Eye (tissue), 1 donor: Measurements from ENCODE around the gene CXXC5.

Experiments used
- DNase-seq: peaks from one replicate; pipeline ENCODE4 v3.0.0-alpha.2; 2015

CXXC5 gene

DNA sequence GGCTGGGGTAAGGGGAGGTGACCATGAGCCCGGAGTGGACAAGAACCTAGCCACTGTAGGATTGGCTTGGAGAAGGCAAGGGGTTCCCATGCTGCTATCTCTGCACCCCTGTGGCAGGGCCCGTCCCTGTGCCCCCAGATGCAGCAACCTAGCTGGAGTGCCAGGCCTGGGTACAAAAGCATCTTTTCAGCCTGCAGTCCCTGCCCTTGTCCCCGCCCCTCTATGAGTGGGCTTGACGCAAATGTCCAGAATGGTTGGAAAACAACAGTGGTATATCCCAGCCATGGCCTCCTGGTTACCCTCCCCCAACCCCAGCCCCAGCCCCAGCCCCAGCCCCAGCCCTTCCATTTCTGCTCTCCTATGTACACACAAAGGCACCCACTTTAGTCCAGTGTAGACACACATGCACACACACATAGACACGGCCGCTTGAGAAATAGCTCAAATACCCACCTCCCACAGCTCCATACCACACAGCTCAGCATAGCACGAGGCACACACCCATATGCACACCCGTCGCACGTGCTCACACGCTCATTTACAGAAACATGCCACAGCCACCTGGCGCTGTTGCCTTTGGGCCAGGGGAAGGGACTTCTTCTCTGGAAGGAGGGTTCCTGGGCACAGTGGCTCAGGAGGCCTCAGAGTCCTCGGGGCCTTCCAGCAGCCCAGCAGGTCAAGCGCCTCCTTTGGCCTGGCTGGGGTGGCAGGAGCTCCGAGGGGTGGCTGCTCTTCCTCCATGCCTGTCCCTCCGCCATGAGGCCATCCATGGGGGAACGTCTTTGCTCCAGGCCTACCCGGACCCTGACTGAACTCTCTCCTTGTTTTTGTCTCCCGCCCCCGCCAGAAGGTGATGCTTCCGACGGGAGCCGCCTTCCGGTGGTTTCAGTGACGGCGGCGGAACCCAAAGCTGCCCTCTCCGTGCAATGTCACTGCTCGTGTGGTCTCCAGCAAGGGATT is 34.1 kb downstream of the CXXC5 start:
- DNase-seq, result no peak

DNA sequence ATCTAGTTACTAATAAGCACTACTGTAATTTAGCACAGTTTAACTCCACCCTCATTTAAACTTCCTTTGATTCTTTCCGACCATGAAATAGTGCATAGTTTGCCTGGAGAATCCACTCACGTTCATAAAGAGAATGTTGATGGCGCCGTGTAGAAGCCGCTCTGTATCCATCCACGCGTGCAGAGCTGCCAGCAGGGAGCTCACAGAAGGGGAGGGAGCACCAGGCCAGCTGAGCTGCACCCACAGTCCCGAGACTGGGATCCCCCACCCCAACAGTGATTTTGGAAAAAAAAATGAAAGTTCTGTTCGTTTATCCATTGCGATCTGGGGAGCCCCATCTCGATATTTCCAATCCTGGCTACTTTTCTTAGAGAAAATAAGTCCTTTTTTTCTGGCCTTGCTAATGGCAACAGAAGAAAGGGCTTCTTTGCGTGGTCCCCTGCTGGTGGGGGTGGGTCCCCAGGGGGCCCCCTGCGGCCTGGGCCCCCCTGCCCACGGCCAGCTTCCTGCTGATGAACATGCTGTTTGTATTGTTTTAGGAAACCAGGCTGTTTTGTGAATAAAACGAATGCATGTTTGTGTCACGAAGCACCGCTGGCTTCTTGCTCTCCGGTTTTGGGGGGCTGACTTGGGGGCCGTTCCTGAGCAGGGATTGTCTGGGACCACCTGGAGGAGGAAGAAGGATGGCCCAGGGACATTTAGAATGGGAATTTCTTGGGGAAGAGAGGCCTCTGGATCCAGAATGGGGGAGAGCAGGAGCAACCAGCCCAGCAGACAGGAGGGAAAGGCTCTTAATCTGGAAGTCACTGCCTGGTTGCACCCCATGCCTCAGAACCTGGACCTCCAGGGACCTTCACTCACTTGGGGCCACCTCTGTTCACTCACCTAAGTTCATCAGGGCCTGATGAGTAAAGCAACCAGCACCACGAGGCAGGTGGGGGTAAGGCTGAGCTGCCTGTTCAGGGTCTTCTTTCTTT is 35.4 kb downstream of the CXXC5 start:
- DNase-seq, result peak; percentile 20

GRCh38 chr5:139684350-139684880 is 36.3 kb downstream of the CXXC5 start:
- no peak for DNase-seq

- peak; percentile 23 for DNase-seq
These were observed 37.0 kb downstream of the CXXC5 start for GRCh38 chr5:139684881-139685749.

- DNase-seq, result peak; percentile 18
These were observed 37.7 kb downstream of the CXXC5 start for GRCh38 chr5:139685886-139686285.

GRCh38 chr5:139686356-139686705 is 38.2 kb downstream of the CXXC5 start:
- DNase-seq, result peak; percentile 18

GRCh38 chr5:139686706-139687441 is 38.7 kb downstream of the CXXC5 start:
- peak; percentile 50 for DNase-seq

GRCh38 chr5:139687656-139688055 is 39.5 kb downstream of the CXXC5 start:
- no peak for DNase-seq

GRCh38 chr5:139688088-139688702 is 40.0 kb downstream of the CXXC5 start:
- peak; percentile 29 for DNase-seq

GRCh38 chr5:139688751-139689372 is 40.7 kb downstream of the CXXC5 start:
- peak; percentile 48 for DNase-seq

- peak; percentile 68 for DNase-seq
These were observed 41.5 kb downstream of the CXXC5 start for GRCh38 chr5:139689631-139690063.

- DNase-seq, result peak; percentile 87
These were observed 42.1 kb downstream of the CXXC5 start for GRCh38 chr5:139690064-139690802.

DNA sequence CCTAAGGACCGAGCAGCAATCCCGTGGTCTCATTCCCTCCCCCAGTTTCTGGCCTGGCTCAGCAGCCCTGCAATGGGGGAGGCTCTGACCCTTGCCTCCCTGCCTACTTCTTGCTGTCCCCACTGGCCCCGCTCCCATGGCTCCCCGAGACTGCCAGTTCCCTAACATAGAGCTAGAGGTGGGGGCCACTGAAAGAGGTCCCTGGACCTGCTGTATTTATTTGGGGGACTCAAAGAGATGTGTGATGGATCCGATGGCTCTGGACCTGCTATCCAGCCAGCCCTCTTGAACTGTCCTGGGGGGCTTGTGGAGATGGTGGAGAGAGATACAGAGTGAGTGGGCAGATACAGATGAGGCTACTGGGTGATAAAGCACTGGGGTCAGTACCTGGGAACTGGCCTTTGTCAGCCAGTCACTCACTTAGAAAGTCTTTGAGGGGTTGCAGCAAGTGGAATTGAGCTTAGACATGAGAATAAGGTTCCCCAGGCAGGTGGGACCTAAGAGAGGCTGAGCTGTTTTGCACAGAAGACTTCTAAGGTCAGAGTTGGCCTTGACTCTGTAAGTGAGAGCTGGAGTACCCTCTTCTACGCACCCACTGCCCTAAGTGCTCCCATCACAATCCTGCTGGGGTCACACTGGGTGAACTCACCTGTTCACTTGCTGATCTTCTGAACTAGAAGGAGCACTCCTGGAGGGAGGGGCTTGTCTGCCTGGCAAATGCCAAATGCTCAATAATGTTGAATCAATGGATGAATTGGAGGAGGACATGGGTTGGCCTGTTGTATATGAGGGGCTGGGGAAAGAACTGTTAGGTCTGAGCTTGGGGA is 42.9 kb downstream of the CXXC5 start:
- DNase-seq, result peak; percentile 36

GRCh38 chr5:139692148-139692547 is 44.0 kb downstream of the CXXC5 start:
- DNase-seq, result no peak

DNA sequence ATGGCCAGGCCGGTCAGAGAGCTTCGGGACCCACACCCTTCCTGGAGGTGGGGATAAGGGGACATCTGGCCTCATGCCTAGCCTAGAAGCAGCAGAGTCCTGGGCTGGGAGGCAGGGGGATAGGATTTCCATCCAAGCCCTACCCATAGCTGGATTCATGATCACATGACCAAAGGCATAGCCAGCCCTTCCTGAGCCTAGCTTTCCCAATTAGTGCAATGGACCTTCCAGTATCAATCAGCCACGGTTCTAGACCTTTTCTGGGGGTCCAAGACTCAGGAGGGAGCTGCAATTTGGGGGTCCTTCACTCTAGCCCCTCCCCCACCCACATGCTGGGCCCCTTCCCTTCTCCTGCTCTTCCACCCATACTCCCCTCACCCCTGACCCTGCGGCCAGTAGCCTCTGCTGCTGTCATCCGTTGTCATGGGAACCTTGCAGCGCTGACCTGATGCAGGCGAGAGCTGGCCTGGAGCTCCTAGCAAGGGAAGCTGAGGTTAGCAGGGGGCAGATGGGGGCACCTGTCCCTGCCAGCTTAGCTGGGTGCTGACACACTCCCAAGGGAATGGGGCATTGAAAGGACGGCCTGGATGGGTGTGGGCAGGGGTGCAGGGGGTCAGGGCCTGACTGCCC is 44.6 kb downstream of the CXXC5 start:
- DNase-seq, result peak; percentile 80

- DNase-seq, result peak; percentile 32
These were observed 45.7 kb downstream of the CXXC5 start for GRCh38 chr5:139693676-139694364.

DNA sequence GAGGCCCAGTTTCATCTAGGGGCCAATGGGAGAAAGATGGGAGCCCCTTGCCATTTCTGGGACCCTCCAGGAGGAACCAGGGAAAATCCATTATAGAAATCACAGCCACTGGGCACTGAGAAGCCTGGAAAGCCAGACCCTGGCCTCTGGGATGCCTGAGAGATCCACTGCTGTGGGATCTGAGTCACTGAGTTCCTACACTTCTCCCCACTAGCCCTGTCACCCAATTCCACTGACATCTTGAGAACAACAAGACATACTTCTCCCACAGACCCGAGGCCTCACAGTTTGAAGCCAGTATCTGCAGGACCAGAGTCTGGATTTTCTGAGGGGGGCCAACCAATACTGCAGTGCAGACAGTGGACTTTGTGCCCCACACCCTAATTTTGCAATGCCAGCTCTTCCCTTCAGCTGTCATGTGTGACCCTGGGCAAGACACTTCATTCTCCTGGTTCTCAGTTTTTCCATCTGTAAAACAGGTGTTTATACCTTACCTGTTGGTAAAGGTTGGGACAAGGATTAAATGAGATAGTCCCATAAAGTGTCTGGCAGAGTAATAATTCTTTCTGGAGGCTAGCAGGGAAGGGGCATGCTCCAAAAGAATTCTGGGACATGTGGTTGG is 46.5 kb downstream of the CXXC5 start:
- no peak for DNase-seq
